ENCODE data around the gene DGKQ. TPM values are rescaled to one million over a fixed set of nuclear protein-coding genes. Genes with fewer than 3 reads are reported as not detected.

Gene DGKQ
- total and polyA plus RNA-seq, 2 experiments from 2014 or later = 15.1 to 17.1 TPM

- Histone ChIP-seq H3K9me3 (ENCODE audit: low read depth) (no peaks in the 10 kb centered on the region), H3K36me3 (no peaks in the 10 kb centered on the region), H3K27ac (no peak overlapping the region), H3K4me1 (ENCODE audit: low read depth) (no peaks in the 10 kb centered on the region), H3K4me3 (no peak overlapping the region), H3K27me3 (peaks cover 90% of the 10 kb centered on the region)
- no peak for DNase-seq (ENCODE audit: low read depth in 1 of 2, low spot score in 1 of 2)
- TF ChIP-seq, protein P1, sequence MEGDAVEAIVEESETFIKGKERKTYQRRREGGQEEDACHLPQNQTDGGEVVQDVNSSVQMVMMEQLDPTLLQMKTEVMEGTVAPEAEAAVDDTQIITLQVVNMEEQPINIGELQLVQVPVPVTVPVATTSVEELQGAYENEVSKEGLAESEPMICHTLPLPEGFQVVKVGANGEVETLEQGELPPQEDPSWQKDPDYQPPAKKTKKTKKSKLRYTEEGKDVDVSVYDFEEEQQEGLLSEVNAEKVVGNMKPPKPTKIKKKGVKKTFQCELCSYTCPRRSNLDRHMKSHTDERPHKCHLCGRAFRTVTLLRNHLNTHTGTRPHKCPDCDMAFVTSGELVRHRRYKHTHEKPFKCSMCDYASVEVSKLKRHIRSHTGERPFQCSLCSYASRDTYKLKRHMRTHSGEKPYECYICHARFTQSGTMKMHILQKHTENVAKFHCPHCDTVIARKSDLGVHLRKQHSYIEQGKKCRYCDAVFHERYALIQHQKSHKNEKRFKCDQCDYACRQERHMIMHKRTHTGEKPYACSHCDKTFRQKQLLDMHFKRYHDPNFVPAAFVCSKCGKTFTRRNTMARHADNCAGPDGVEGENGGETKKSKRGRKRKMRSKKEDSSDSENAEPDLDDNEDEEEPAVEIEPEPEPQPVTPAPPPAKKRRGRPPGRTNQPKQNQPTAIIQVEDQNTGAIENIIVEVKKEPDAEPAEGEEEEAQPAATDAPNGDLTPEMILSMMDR (IDR thresholded peaks at IDR 0.05; ENCODE audit: low read depth, low read length) = no peak
Measured at GRCh38 chr4:1006856-1007255, 33.5 kb upstream of the DGKQ start.

GRCh38 chr4:1004557-1005485, 31.5 kb upstream of the DGKQ start:
- Histone ChIP-seq H3K9me3 (ENCODE audit: low read depth) (no peaks in the 10 kb centered on the region), H3K27ac (no peak overlapping the region), H3K27me3 (peaks cover 97% of the 10 kb centered on the region), H3K36me3 (no peaks in the 10 kb centered on the region), H3K4me1 (ENCODE audit: low read depth) (no peaks in the 10 kb centered on the region), H3K4me3 (no peak overlapping the region)
- DNase-seq (ENCODE audit: low read depth in 1 of 2, low spot score in 1 of 2) = no peak
- TF ChIP-seq, protein P1 (IDR thresholded peaks at IDR 0.05; ENCODE audit: low read depth, low read length) = no peak

DNA sequence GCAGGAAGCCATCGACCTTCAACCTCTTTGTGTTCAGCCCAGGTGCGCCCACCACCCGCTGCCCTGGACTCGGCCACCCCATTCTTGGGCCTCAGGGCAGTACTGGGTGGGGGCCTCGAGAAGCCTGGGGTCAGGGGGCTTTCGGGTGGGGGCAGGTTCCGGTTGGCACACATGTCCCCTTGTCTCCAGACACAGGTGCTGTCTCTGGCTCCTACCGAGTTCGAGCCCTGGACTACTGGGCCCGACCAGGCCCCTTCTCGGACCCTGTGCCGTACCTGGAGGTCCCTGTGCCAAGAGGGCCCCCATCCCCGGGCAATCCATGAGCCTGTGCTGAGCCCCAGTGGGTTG, 30.7 kb upstream of the DGKQ start:
- Histone ChIP-seq H3K4me3 (no peak overlapping the region), H3K27me3 (peaks cover 98% of the 10 kb centered on the region), H3K9me3 (ENCODE audit: low read depth) (no peaks in the 10 kb centered on the region), H3K36me3 (no peaks in the 10 kb centered on the region), H3K27ac (no peak overlapping the region), H3K4me1 (ENCODE audit: low read depth) (no peaks in the 10 kb centered on the region)
- no peak for DNase-seq (ENCODE audit: low read depth in 1 of 2, low spot score in 1 of 2)
- TF ChIP-seq, protein P1 (IDR thresholded peaks at IDR 0.05; ENCODE audit: low read depth, low read length) = no peak

DNA sequence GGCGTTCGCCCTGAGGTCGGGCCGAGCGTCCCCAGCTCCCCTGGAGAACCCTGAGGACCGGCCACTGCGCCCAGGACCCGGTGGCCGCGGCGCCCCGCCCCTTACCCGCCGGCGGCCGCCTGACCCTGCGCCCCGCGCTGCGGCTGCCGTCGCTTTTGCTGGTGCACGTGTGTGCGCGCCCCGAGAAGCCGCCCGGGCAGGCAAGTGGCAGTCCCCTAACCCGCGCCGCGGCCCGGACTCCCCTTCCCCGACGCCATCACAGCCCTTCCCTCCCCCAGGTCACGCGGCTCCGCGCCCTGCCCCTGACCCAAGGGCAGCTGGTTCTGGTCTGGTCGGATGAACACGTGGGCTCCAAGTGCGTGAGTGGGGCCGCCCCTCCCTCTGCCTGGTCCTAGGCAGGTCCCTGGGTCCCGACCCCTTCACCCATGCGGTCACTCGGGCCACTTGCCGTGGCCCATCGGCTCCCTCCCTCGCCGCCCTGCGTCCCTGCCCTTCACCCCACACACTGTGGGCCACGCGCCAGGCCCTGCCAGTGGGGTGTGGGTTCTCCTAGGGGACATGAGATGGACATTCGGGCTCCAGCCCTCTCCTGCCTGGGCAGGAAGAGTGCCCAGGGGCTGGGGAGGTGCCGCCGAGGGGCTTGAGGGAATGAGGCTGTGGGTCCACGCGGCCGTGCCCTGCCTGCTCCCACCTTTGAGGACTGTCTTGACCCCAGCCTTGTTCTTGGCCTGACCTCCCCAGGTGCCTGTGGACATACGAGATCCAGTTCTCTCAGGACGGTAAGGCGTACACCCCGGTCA, 30.1 kb upstream of the DGKQ start:
- Histone ChIP-seq H3K36me3 (no peaks in the 10 kb centered on the region), H3K4me1 (ENCODE audit: low read depth) (no peaks in the 10 kb centered on the region), H3K27me3 (peaks cover 98% of the 10 kb centered on the region), H3K4me3 (peak overlapping the region; percentile 13), H3K9me3 (ENCODE audit: low read depth) (no peaks in the 10 kb centered on the region), H3K27ac (no peak overlapping the region)
- no peak for DNase-seq (ENCODE audit: low read depth in 1 of 2, low spot score in 1 of 2)
- TF ChIP-seq, protein P1 (IDR thresholded peaks at IDR 0.05; ENCODE audit: low read depth, low read length) = no peak

- peak overlapping the region; percentile 13 for H3K4me3 ChIP-seq
- no peak for DNase-seq (ENCODE audit: low read depth in 1 of 2, low spot score in 1 of 2)
- TF ChIP-seq, protein P1 (IDR thresholded peaks at IDR 0.05; ENCODE audit: low read depth, low read length) = no peak
- no peaks in the 10 kb centered on the region for H3K9me3 ChIP-seq (ENCODE audit: low read depth)
- H3K36me3 ChIP-seq = no peaks in the 10 kb centered on the region
- H3K27me3 ChIP-seq = peaks cover 98% of the 10 kb centered on the region
- no peaks in the 10 kb centered on the region for H3K4me1 ChIP-seq (ENCODE audit: low read depth)
- H3K27ac ChIP-seq = no peak overlapping the region
Measured at GRCh38 chr4:1002631-1003251, 29.4 kb upstream of the DGKQ start.

Measured in cardiac muscle cell (in vitro differentiated cells and primary cell).